Left cardiac atrium (tissue), 4 donors: Measurements from ENCODE around the gene TEX14. TPM values are rescaled to one million over a fixed set of nuclear protein-coding genes. Genes with fewer than 3 reads are reported as not detected.
A peak's percentile ranks its signal among the peaks of the same experiment; 100 is the strongest.
"Not testable (repeated sequence)": the region's sequence is repeated elsewhere in the genome, so short reads cannot be mapped to it uniquely, and the experiment has no call there.

Experiments
- ATAC-seq, 2 donors: fragments of 200-7000 bp; cut with Tn5 transposase; one replicate each; pipeline ENCODE4 v1.9.1; 2020; ENCODE audit warnings: mild to moderate bottlenecking in 2 of 2, moderate library complexity in 2 of 2
- DNase-seq: peaks from one replicate; pipeline ENCODE4 v3.0.0-alpha.2; 2020
- intact Hi-C, 2 donors: fragments of 100-400 bp; cut with DNase I; formaldehyde crosslinking; loops; one replicate each; pipeline versions ENCODE4 v1.14.1 to v1.15.1; 2022 to 2023
- total RNA-seq, 2 donors: library from RNA; stranded (reverse); fragmentation: NEBNext Ultra II Directional; extraction: Animal tissue kit (Norgen Biotek cat#: 25700); gene quantifications; one replicate each; pipeline ENCODE4 v1.2.1, GENCODE V29; 2021
- donor health status: DM: no; HTN: yes; CAD: no.
- donor health status: DM: no; HTN: yes; CAD: no; lungs with severe emphysema.
- donor health status: DM: yes; HTN: yes; CAD: no.
- donor health status: Dilated cardiomyopathy.

The TEX14 gene
- total RNA-seq, 2 donors from 2014 or later, result 0.32 TPM; not detected in 1

DNA sequence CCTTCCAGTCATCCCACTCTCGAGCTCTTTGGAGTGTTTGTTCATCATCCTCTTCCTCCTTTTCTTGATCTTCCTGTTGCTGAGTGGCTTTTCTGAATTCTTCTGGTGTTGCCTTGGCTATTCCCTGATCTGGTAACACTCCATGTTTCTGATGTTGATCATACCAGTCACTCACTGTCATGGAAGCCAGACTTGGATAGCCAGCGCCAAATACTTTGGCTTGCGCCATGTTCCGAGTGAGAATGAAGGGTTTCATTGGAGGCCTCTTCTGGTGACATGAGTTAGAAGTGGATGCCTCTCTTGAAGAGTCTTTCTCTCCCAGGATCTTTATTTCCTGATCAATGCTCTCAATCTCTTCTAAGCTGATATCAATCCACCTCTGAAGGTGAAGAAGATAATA is 31.2 kb downstream of the TEX14 start:
- no peak for DNase-seq
- no peak for ATAC-seq
- intact Hi-C loops, result no loop called here

DNA sequence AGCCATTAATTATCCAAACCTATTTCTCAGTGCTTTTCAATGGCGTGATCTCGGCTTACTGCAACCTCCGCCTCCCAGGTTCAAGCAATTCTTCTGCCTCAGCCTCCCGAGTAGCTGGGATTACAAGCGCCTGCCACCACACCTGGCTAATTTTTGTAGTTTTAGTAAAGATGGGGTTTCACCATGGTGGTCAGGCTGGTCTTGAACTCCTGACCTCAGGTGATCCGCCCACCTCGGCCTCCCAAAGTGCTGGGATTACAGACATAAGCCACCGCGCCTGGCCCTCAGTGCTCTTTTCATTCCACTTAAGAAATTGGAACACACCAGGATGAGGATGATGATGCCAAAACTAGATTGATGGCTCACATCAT is 32.1 kb downstream of the TEX14 start:
- ATAC-seq, intact Hi-C loops, DNase-seq: not testable (repeated sequence)

DNA sequence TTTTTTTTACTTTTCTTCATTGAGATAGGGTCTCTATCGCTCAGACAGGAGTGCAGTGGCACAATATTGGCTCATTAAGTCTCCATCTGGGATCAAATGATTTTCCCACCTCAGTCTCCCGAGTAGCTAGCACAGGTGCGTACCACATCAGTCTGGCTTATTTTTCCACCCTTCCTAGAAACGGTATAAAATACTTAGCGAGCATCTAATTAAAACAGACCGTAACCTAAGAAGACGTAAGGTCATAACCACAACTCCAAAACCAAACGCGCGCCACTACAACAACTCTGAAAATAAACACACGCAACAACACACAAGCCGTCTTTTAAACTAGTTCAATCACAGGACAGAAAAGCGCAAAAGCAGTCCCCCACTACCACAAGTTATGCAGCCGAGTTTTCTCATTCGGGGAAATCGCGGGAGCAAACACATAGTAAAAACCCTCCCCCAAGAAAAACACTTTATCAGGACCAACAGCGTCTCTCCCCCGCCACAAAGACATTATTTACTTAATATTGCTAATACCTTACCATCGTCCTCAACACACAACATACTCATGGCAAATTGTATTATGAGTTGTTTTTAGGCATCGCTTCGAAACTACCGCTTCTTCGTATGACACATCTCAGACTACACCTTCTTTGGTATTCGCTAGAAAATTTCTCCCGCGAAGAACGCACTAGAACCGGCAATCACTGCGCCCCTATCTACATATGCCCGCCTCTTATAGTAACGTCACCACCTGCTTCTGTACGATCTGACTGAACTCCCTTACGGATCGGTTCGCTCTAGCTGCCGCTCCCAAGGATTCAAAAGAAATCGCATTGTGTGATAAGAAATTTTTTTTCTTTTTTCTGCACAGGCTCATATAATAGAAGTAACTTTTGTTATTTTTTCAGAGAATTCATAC is 32.8 kb downstream of the TEX14 start:
- intact Hi-C loops, result no loop called here
- ATAC-seq, result peak; percentile 96 to 98
- peak; percentile 66 for DNase-seq

DNA sequence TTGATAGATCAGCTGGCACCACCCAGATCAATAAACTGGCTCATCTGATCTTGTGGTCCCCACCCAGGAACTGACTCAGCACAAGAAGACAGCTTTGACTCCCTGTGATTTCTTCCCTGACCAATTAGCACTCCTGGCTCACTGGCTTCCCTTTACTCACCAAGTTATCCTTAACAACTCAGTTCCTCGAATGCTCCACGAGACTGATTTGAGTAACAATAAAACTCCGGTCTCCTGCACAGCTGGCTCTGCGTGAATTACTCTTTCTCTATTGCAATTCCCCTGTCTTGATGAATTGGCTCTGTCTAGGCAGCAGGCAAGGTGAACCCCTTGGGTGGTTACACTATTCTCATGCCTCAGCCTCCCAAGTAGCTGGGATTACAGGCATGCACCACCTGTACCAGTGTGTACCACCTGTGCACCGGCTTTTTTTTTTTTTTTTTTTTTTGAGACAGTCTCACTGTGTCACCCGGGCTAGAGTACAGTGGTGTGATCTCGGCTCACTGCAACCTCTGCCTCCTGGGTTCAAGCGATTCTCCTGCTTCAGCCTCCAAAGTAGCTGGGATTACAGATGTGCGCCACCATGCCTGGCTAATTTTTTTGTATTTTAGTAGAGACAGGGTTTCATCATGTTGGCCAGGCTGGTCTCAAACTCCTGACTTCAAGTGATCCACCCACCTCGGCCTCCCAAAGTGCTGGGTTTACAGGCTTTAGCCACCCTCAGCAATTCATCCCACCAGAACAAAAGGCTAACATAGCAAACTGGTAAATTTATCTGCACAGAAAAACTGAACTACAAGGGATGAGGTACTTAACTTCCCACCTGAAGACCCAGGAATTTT is 33.7 kb downstream of the TEX14 start:
- intact Hi-C loops, ATAC-seq, DNase-seq: not testable (repeated sequence)

DNA sequence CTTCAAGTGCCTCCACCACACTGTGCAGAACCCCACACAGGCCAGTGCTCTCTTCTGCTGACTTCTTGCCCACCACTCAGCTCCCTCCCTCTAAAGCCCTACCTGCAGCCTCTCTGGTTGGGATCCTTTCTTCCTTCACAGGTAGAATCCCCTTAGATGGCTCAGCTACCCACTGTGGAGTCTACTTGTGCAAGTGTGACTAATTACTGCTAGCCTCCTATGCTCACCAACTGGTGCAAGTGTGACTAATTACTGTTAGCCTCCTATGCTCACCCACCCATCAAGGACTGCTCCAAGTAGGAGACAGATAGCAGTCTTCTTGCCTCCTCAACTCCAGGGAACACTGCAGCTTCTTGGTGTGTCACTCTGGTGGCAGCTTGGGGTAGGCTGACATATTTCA is 43.6 kb downstream of the TEX14 start:
- ATAC-seq, result no peak
- no peak for DNase-seq
- intact Hi-C loops, result no loop called here

DNA sequence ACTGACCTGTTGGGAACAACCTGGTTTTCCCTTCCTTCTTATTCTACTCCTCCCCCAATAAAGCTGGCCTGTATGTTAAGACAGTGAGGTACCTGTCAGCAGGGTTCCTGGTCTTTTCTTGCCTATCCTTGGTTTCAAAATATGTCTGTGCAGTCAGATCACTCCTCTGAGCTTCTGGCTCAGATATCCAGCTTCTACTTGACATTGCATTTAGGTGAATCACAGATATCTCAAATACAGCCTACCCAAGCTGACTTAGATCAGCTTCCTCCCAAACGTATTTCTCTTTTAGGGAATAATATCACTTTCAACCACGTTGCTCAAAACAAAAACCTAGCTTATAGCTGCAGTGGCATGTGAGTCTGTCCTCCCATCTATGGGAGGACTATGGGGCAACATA is 48.7 kb downstream of the TEX14 start:
- intact Hi-C loops, result no loop called here
- peak in 1 of 2 donors; percentile 91 for ATAC-seq

DNA sequence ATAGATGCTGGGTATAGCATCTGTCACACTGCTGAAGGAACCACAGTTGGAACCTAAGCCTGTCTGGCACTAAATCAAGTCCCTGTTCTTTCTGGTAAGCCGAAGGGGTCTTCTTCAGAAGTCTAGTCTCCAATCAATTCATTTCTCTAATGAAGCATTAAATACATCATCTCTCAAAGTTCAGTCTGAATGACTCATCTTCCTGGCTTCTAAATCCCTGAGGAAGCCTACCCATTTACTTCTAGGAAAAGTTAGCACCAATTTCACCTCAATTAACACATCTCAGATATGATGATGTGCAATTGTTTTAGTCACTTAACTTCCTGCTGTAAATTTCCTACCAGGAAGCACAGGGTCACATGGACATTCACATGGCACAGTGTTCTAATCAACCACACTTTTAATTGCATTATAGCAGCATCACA is 49.9 kb downstream of the TEX14 start:
- intact Hi-C loops, result no loop called here
- DNase-seq, result no peak
- no peak for ATAC-seq

More for the DNA sequence above, 48.7 kb downstream of the TEX14 start:
- no peak for DNase-seq

DNA sequence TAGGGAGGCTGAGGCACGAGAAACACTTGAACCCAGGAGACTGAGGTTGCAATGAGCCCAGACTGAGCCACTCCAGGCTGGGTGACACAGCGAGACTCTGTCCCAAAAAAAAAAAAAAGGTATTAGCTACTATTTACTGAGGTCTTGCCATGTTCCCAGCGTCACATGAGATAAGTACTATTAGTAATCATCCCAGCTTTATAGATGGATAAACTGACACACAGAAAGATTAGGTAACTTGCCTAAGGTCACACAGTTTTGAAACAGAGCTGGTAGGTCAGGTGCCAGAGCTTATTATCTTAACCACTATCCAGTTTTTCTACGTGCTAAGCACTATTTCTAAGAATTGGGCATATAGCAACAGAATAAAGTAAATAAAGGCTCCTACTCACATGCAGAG is 51.6 kb downstream of the TEX14 start:
- no peak for ATAC-seq
- intact Hi-C loops, result no loop called here
- no peak for DNase-seq

DNA sequence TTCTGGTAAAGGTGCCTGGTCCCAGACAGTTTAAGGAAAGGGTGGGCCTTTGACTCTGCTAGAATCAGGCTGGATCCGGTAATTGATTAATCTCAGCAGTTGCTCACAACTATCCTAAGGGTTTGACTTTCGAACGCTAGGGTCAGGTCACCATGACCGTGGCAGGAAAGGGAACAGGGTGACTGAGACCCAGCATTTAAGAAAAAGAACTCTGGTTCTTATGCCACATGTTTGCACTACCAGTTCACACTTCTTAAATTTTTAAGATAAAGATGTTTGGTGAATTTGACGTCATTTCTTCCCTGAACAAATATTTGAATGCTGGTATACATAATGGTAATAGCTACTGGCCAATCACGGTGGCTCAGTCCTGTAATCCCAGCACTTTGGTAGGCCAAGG is 52.2 kb downstream of the TEX14 start:
- intact Hi-C loops, result no loop called here
- DNase-seq, result no peak
- ATAC-seq, result no peak

DNA sequence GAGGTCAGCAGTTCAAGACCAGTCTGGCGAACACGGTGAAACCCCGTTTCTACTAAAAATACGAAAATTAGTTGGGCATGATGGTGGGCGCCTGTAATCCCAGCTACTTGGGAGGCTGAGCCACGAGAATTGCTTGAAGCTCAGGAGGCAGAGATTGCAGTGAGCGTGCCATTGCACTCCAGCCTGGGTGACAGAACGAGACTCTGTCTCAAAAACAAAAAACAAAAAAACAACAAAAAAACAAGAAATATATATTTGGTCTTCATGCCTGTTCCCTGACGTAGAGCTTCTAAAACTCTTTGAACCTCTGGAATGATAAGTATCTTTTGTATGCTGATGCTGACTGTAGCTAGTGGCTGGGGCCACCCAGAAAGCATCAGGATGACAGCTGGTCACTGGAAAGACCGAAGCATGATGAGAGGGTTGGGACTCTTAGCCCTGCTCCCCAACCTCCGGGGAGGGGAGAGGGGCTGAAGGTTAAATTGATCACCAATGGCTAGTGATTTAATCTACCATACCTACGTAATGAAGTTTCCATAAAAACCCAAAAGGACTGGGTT is 54.8 kb downstream of the TEX14 start:
- no peak for ATAC-seq
- intact Hi-C loops, result no loop called here
- DNase-seq, result no peak

DNA sequence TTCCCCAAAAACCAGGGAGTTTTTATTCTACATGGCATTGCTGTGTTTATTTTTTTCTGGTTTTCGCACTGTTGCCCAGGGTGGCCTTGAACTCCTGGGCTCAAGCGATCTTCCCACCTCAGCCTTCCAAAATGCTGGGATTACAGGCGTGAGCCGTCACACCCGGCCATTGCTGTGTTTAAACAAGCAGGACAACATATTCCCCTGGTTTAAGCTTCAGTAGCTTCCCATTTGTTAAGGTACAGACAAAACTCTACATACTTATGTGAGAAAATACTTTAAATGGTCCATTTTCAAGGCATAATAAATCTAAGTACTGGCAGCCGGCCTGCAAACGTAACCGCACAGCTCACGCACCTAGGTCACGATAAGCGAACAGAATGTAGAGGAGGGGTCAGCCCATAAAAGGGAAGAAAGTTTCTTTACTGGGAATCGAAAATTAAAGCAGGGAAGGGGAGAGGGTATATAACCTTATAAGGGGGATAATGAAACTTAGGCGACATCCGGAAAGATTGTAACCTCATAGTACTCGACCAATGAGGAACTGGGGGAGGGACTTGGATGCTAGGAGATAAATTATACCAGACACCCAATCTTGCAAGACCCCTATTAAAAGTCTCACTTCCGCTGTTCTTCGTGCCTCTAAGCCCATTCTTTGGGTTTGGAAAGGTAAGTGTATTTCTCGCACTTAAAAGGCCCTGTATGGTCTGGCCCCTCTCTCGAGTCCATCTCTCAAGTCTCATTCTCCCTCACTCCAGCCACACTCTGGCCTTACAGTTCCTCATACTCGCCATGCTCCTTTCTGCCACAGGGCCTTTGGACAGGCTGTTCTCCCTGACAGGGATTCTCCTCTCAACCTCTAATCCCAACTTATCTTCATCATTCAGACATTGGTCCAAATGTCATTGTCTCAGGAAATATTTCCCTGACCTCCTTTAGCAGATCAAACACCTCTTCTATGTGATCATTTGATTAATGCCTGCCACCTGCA is 59.2 kb downstream of the TEX14 start:
- intact Hi-C loops, result loop anchor here in 1 of 2 donors (5.0 kb wide), 1 partner anchor 115 kb away; no protein-coding TSS in a partner anchor
- ATAC-seq, result no peak
- DNase-seq, result no peak

DNA sequence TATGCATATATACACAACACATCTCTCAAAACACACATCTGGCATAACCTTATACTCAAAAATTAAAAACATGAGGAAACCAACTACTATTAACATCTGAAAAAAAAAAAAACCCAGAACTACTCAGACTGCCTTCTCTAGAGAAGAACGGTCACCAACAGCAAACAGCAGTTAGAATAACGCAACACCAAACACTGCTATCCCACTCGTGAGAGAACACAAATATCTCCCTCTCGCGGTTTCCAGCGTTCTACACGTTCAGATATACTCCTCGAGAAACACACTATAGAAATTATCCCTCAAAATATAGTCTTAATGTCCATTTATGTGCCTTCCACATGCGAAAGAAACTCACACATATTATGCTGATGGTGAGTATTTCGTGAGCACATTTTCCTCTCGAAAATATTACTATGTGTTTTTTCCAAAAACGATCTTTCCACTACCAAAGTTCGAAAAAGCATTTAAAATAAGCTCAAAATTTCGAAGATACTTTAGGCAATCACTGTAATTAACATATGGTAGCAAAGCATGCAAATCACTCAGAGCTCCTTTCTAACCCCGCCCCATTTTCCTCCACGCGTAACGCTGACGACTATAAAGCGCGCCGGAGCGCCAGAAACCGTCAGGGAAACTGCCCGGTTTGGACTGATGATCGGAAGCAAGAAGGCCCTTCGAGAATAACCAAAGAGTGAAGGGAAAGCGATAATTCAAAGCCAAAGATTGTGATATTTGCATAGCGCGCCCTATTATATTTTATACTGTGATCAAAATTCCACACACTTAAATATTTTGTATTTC is 60.1 kb downstream of the TEX14 start:
- intact Hi-C loops, result loop anchor here in 1 of 2 donors (5.0 kb wide), 1 partner anchor 114 kb away; no protein-coding TSS in a partner anchor
- DNase-seq, result peak; percentile 95
- ATAC-seq, result peak; percentile 98 to 99

DNA sequence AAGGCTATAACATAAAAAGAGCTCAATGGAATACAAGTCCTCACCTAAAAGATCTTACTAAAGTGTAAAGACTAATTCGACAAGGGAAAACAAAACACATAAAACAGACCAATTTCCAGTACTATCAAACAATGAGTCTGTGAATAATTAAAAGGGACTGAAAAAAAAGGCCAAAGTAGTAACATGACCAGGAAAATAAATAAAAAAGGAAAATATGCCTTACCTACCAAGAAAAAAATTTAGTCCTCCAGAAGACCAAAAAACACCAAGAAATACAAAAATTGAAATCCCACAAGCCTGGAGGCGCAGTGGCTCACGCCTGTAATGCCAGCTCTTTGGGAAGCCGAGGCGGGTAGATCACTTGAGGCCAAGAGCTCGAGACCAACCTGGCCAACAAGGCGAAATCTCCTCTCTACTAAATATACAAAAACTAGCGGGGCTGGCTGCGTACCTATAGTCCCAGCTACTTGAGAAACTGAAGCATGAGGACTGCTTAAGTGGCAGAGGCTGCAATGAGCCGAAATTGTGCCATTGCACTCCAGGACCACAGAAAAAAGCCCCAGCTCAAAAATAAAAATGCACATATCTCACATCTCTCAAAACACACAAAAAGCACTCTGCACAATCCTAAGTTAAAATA is 60.8 kb downstream of the TEX14 start:
- intact Hi-C loops, result loop anchor here in 1 of 2 donors (5.0 kb wide), 1 partner anchor 114 kb away; no protein-coding TSS in a partner anchor
- peak in 1 of 2 donors; percentile 4 for ATAC-seq

DNA sequence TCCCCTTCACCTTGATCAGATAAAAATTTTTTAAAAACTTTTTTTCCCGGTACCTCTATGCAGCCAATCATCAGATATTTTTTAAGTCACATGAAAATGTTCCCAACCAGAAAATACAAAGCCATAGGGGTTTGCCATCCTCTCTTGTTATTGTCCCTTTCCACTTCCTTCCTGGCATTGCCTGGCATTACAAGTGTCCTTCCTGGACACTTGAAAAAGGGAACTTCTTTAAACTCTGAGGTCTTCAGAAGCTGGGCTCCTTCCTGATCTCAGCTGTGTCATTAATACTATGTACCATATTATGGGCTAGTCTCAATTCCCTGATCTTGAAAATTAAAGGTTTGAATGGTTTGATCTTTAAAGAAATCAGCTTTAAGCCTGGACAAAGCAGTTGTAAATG is 64.9 kb downstream of the TEX14 start:
- ATAC-seq (no peak), DNase-seq (no peak)
- intact Hi-C loops, result no loop called here

More for the DNA sequence above, 60.8 kb downstream of the TEX14 start:
- DNase-seq, result no peak

DNA sequence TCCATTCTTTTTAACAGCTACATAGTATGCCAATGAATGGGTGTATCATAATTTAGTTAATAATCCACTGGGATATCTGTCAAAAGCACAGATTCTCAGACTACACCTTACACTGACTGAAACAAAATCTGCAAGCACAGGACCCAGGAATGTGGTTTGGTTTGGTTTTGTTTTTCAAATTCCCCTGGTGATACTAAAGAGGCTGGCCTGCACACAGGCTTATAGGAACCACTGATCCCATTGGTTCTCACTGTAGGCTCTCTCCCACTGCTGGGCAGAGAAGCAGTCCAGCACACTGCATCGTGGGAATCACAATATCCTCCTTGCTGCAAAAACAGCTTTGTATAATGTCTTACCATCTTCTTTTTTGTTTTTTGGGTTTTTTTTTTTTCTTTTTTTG is 67.1 kb downstream of the TEX14 start:
- no peak for DNase-seq
- no peak for ATAC-seq
- intact Hi-C loops, result no loop called here

DNA sequence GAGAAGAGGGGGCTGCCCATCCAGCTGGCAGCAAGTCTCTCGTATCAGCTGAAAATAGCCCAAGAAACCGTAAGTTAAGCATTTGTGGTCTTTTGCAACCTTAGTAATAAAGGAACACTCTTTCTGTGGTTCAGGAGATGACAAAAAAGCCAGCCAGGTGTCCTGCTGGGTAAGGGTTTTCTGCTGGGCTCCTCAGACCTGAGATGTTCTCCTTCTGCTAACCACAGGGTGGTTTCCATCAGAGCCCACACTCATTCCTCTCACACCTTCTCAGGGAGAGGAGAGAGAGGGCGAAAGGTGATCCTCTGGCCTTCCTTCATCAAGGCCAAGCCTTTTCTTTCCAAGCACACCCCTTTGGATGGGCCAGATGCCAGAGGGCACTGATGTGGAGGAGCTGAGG is 70.7 kb downstream of the TEX14 start:
- intact Hi-C loops, result no loop called here
- no peak for ATAC-seq
- no peak for DNase-seq

DNA sequence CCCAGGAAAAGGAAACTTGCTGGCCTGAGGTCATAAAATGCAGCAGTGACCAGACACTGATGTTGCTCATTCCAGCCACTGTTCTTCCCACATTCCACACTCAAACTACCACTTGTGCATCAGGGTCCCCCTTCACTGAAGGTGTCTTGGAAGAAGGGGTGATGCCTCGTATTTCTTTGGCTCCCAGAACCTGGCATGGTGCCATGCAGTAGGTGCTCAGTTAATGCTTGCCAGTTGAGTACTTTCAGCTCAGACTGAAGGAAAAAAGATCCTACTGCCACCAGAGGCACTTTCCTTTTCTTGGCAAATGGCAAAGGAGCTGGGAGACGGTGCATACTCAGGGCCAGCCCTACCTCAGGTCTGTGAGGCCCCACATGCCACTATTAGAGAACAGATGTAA is 73.5 kb downstream of the TEX14 start:
- ATAC-seq, result no peak
- intact Hi-C loops, result no loop called here

More for the DNA sequence above, 73.5 kb downstream of the TEX14 start:
- DNase-seq, result no peak
